Astrocyte of the cerebellum (primary cell): ENCODE data around the gene SLC29A1.

ENCODE experiments used
- DNase-seq: peaks from one replicate; pipeline ENCODE4 v3.0.0-alpha.2; 2011; ENCODE audit warnings: low read depth
- H3K4me3 ChIP-seq: 2 replicates; pipeline ENCODE4 v1.5.1; 2011; ENCODE audit warnings: mild to moderate bottlenecking, low read depth, low read length, moderate library complexity
- CTCF ChIP-seq: IDR thresholded peaks from 2 replicates; pipeline ENCODE4 v1.5.1; 2012; ENCODE audit warnings: low read length, low read depth, moderate library complexity, mild to moderate bottlenecking; ENCODE audit errors: missing control alignments
- in situ Hi-C: cut with HindIII; loops from 2 replicates; pipeline ENCODE4 v1.10.0; 2017; ENCODE audit warnings: low sequenced_read_pairs

Gene SLC29A1

GRCh38 chr6:44225579-44226325 is 2.4 kb downstream of the SLC29A1 start:
- in situ Hi-C loops: no loop called here
- no peak for DNase-seq
- no peak overlapping the region for H3K4me3 ChIP-seq
- no peak for TF ChIP-seq CTCF

DNA sequence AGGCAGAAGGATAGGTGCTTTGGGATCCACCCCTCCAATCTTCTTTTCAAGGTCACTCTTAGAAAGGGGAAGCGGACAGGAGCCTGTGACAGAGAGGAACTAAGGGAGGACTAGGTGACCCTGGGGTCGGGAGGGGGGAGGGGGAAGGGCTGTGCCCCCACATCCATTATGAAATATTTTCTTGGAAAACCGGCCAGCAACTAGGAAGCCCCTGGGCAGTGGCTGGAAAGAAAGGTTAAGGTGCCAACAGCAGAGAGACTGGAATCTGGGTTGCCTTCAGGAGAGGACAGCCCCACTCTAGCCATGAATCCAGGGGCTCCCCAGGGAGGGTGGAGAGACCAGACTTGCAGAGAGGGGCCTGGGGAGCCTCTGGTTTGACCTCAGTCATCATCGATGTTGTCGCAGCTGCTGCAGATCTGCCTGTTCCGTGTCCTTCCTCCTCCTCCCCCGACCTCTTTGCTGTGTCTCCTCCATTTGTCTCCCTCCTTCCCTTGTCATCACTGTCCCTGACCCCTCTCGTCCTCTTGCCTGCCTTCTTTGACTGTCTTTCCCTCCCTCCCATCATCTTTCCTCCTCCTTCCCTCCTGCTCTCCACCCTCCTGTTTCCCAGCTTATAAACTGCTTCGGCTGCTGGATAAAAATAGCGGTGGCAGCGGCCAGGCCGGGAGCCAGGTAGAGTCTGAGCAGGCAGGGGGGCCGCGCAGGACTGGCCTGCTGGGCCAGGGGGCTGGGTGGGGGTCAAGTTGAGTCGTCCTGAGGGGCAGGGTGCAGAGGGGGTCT is 3.2 kb downstream of the SLC29A1 start:
- H3K4me3 ChIP-seq: no peak overlapping the region
- in situ Hi-C loops: no loop called here
- TF ChIP-seq CTCF: no peak
- DNase-seq: no peak

GRCh38 chr6:44227148-44227793 is 3.9 kb downstream of the SLC29A1 start:
- DNase-seq: no peak
- in situ Hi-C loops: no loop called here
- H3K4me3 ChIP-seq: no peak overlapping the region
- TF ChIP-seq CTCF: no peak

DNA sequence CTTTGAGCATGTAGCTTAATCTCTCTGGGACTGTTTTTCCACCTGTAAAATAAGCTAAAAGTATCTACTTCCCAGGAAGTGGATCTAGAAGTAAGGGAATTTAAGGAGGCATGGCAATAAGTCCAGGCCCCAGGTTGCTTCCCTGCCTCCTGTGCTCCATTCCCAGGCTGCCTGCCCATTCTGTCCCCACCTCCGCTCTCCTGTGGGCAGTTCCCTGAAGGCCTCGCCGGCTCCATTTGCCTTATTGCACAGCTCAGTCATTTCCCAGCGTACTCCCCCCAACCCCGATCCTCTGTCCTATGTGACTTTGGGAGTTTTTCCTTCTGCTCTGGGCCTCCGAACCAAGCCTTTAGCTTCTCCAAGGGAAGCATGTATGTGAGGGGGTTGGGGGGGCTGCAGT is 4.6 kb downstream of the SLC29A1 start:
- in situ Hi-C loops: no loop called here
- H3K4me3 ChIP-seq: no peak overlapping the region

DNA sequence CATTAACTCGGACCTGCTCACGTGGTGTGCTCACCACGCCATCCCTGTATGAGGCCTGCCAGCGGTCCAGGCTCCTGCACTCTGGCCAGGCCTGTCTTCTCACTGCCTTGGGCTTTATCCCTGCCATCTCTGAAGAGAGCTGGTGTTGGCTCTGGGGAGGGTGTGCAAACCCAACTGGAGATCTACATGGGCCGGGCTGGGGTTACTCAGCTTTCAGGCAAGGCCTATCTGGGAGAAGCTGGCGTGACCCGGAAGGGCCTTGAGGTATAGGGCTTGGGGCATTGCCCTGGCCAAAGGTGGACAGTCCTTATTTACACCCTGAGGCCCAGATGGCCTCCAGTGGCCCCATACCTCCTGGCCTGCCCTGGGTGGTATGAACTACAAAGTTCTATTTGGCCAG is 5.0 kb downstream of the SLC29A1 start:
- in situ Hi-C loops: no loop called here
- no peak overlapping the region for H3K4me3 ChIP-seq

More for the DNA sequence above, 4.6 kb downstream of the SLC29A1 start:
- no peak for TF ChIP-seq CTCF
- DNase-seq: no peak

More for the DNA sequence above, 5.0 kb downstream of the SLC29A1 start:
- TF ChIP-seq CTCF: no peak
- DNase-seq: no peak
